Stimulated activated memory B cell treated with anti-CD40 and anti-IgM and Interleukin-4, amounts not matched to agents 10 μg/mL and 1 μg/mL and 100 μg/mL, for 72 hours (primary cell): ENCODE results near the gene ZFP62.
A peak's percentile ranks its signal among the peaks of the same experiment; 100 is the strongest.

Experiments
- ATAC-seq: fragments of 150-1000 bp; cut with Tn5 transposase; 2 replicates; pipeline ENCODE4 v1.10.0; 2021
- H3K27ac Mint-ChIP-seq: one replicate; pipeline ENCODE4 v1.8.0; 2022; ENCODE audit warnings: mild to moderate bottlenecking, mixed read lengths
- H3K27me3 Mint-ChIP-seq: one replicate; pipeline ENCODE4 v1.8.0; 2022; ENCODE audit warnings: mixed read lengths
- H3K36me3 Mint-ChIP-seq: one replicate; pipeline ENCODE4 v1.8.0; 2022; ENCODE audit warnings: mixed read lengths
- H3K4me1 Mint-ChIP-seq: one replicate; pipeline ENCODE4 v1.8.0; 2022; ENCODE audit warnings: mixed read lengths
- H3K4me3 Mint-ChIP-seq: one replicate; pipeline ENCODE4 v1.8.0; 2022; ENCODE audit warnings: mild to moderate bottlenecking, moderate library complexity, mixed read lengths
- H3K9me3 Mint-ChIP-seq: one replicate; pipeline ENCODE4 v1.8.0; 2022; ENCODE audit warnings: mixed read lengths

Gene ZFP62

GRCh38 chr5:180850434-180851078 lies 10.5 kb downstream of the ZFP62 start:
- Mint-ChIP-seq H3K27me3 (no peaks in the 10 kb centered on the region), H3K9me3 (peaks cover 4% of the 10 kb centered on the region), H3K27ac (no peak overlapping the region), H3K4me3 (no peak overlapping the region), H3K4me1 (peaks cover 32% of the 10 kb centered on the region), H3K36me3 (peaks cover 96% of the 10 kb centered on the region)
- ATAC-seq: no peak

- ATAC-seq: no peak
- H3K4me1 Mint-ChIP-seq: peaks cover 27% of the 10 kb centered on the region
- no peak overlapping the region for H3K4me3 Mint-ChIP-seq
- peaks cover 90% of the 10 kb centered on the region for H3K36me3 Mint-ChIP-seq
- H3K27ac Mint-ChIP-seq: no peak overlapping the region
- H3K9me3 Mint-ChIP-seq: peaks cover 4% of the 10 kb centered on the region
- H3K27me3 Mint-ChIP-seq: no peaks in the 10 kb centered on the region
These were observed 11.2 kb downstream of the ZFP62 start for GRCh38 chr5:180849827-180850226.

GRCh38 chr5:180848878-180849277 lies 12.2 kb downstream of the ZFP62 start:
- no peak for ATAC-seq
- H3K4me3 Mint-ChIP-seq: no peak overlapping the region
- peaks cover 18% of the 10 kb centered on the region for H3K4me1 Mint-ChIP-seq
- H3K9me3 Mint-ChIP-seq: peaks cover 4% of the 10 kb centered on the region
- H3K27me3 Mint-ChIP-seq: no peaks in the 10 kb centered on the region
- H3K36me3 Mint-ChIP-seq: peaks cover 81% of the 10 kb centered on the region
- no peak overlapping the region for H3K27ac Mint-ChIP-seq

GRCh38 chr5:180848265-180848664 lies 12.8 kb downstream of the ZFP62 start:
- Mint-ChIP-seq H3K36me3 (peaks cover 74% of the 10 kb centered on the region), H3K27me3 (no peaks in the 10 kb centered on the region), H3K27ac (no peak overlapping the region), H3K4me3 (no peak overlapping the region), H3K4me1 (peaks cover 12% of the 10 kb centered on the region), H3K9me3 (peaks cover 4% of the 10 kb centered on the region)
- no peak for ATAC-seq

- Mint-ChIP-seq H3K9me3 (peaks cover 5% of the 10 kb centered on the region), H3K4me3 (no peak overlapping the region), H3K36me3 (peaks cover 68% of the 10 kb centered on the region), H3K4me1 (peaks cover 6% of the 10 kb centered on the region), H3K27me3 (no peaks in the 10 kb centered on the region), H3K27ac (no peak overlapping the region)
- ATAC-seq: no peak
These were observed 14.1 kb downstream of the ZFP62 start for GRCh38 chr5:180847026-180847425.

GRCh38 chr5:180844858-180845257 lies 16.2 kb downstream of the ZFP62 start:
- ATAC-seq: no peak
- no peaks in the 10 kb centered on the region for H3K27me3 Mint-ChIP-seq
- H3K36me3 Mint-ChIP-seq: peaks cover 53% of the 10 kb centered on the region
- H3K4me1 Mint-ChIP-seq: no peaks in the 10 kb centered on the region
- H3K27ac Mint-ChIP-seq: no peak overlapping the region
- no peak overlapping the region for H3K4me3 Mint-ChIP-seq
- H3K9me3 Mint-ChIP-seq: peaks cover 3% of the 10 kb centered on the region

GRCh38 chr5:180844432-180844831 lies 16.6 kb downstream of the ZFP62 start:
- Mint-ChIP-seq H3K36me3 (peaks cover 50% of the 10 kb centered on the region), H3K27me3 (no peaks in the 10 kb centered on the region), H3K27ac (no peak overlapping the region), H3K4me3 (no peak overlapping the region), H3K4me1 (no peaks in the 10 kb centered on the region), H3K9me3 (peaks cover 3% of the 10 kb centered on the region)
- ATAC-seq: no peak

GRCh38 chr5:180839935-180840334 lies 21.1 kb downstream of the ZFP62 start:
- Mint-ChIP-seq H3K4me1 (peaks cover 7% of the 10 kb centered on the region), H3K4me3 (no peak overlapping the region), H3K9me3 (peaks cover 3% of the 10 kb centered on the region), H3K27me3 (no peaks in the 10 kb centered on the region), H3K36me3 (peaks cover 41% of the 10 kb centered on the region), H3K27ac (no peak overlapping the region)
- no peak for ATAC-seq

- Mint-ChIP-seq H3K9me3 (peaks cover 3% of the 10 kb centered on the region), H3K27ac (no peak overlapping the region), H3K4me3 (no peak overlapping the region), H3K4me1 (peaks cover 14% of the 10 kb centered on the region), H3K27me3 (no peaks in the 10 kb centered on the region), H3K36me3 (peaks cover 49% of the 10 kb centered on the region)
- no peak for ATAC-seq
These were observed 21.8 kb downstream of the ZFP62 start for GRCh38 chr5:180839227-180839626.

- Mint-ChIP-seq H3K36me3 (peaks cover 58% of the 10 kb centered on the region), H3K9me3 (peaks cover 3% of the 10 kb centered on the region), H3K27ac (peak overlapping the region; percentile 60), H3K4me3 (no peak overlapping the region), H3K27me3 (no peaks in the 10 kb centered on the region), H3K4me1 (peaks cover 32% of the 10 kb centered on the region)
- ATAC-seq: no peak
These were observed 23.6 kb downstream of the ZFP62 start for GRCh38 chr5:180837478-180837877.

- Mint-ChIP-seq H3K4me3 (peak overlapping the region; percentile 92), H3K27ac (peak overlapping the region; percentile 98), H3K9me3 (peaks cover 5% of the 10 kb centered on the region), H3K36me3 (peaks cover 76% of the 10 kb centered on the region), H3K27me3 (no peaks in the 10 kb centered on the region), H3K4me1 (peaks cover 63% of the 10 kb centered on the region)
- peak; percentile 67 for ATAC-seq
These were observed 28.4 kb downstream of the ZFP62 start for GRCh38 chr5:180832638-180833068.

- H3K4me3 Mint-ChIP-seq: peak overlapping the region; percentile 92
- H3K4me1 Mint-ChIP-seq: peaks cover 65% of the 10 kb centered on the region
- peak overlapping the region; percentile 98 for H3K27ac Mint-ChIP-seq
- H3K36me3 Mint-ChIP-seq: peaks cover 70% of the 10 kb centered on the region
- no peaks in the 10 kb centered on the region for H3K27me3 Mint-ChIP-seq
- ATAC-seq: peak; percentile 90
- peaks cover 5% of the 10 kb centered on the region for H3K9me3 Mint-ChIP-seq
These were observed 29.7 kb downstream of the ZFP62 start for GRCh38 chr5:180831139-180832093.

GRCh38 chr5:180830253-180831138 lies 30.6 kb downstream of the ZFP62 start:
- Mint-ChIP-seq H3K27me3 (no peaks in the 10 kb centered on the region), H3K4me3 (peak overlapping the region; percentile 92), H3K27ac (peak overlapping the region; percentile 98), H3K9me3 (peaks cover 5% of the 10 kb centered on the region), H3K36me3 (peaks cover 74% of the 10 kb centered on the region), H3K4me1 (peaks cover 68% of the 10 kb centered on the region)
- ATAC-seq: peak; percentile 77

- H3K9me3 Mint-ChIP-seq: peaks cover 5% of the 10 kb centered on the region
- peak overlapping the region; percentile 92 for H3K4me3 Mint-ChIP-seq
- ATAC-seq: no peak
- peak overlapping the region; percentile 98 for H3K27ac Mint-ChIP-seq
- H3K36me3 Mint-ChIP-seq: peaks cover 77% of the 10 kb centered on the region
- H3K4me1 Mint-ChIP-seq: peaks cover 72% of the 10 kb centered on the region
- H3K27me3 Mint-ChIP-seq: no peaks in the 10 kb centered on the region
These were observed 31.4 kb downstream of the ZFP62 start for GRCh38 chr5:180829726-180830125.
